DND-41 (cell line): ENCODE measurements around the gene KRT27.

Experiments used
- ATAC-seq: fragments of 200-7000 bp; cut with Tn5 transposase; 3 replicates; pipeline ENCODE4 v1.9.1; 2021; ENCODE audit warnings: low read depth; ENCODE audit not compliant: insufficient read depth
- DNase-seq: peaks from one replicate; pipeline ENCODE4 v3.0.0-alpha.2; 2020
- H2AFZ ChIP-seq: 2 replicates; pipeline ENCODE4 v1.6.0; 2012; ENCODE audit warnings: low read depth, low read length
- H3K27ac ChIP-seq: 2 replicates; pipeline ENCODE4 v1.5.1; 2012; ENCODE audit warnings: low read length, inconsistent platforms
- H3K27me3 ChIP-seq: fragments of 200-600 bp; sonication (generic); 2 replicates; pipeline ENCODE4 v1.6.0; 2012; ENCODE audit warnings: low read length, mild to moderate bottlenecking, inconsistent platforms; ENCODE audit not compliant: insufficient read depth, poor library complexity
- H3K36me3 ChIP-seq: 2 replicates; pipeline ENCODE4 v1.5.1; 2012; ENCODE audit warnings: low read length, inconsistent platforms; ENCODE audit not compliant: insufficient read depth
- H3K4me1 ChIP-seq: 2 replicates; pipeline ENCODE4 v1.5.1; 2012; ENCODE audit warnings: mild to moderate bottlenecking, low read length; ENCODE audit not compliant: insufficient read depth
- H3K4me2 ChIP-seq: 2 replicates; pipeline ENCODE4 v1.6.0; 2012; ENCODE audit warnings: mild to moderate bottlenecking, moderate library complexity, low read length, inconsistent platforms; ENCODE audit not compliant: insufficient read depth
- H3K4me3 ChIP-seq, 2 experiments: fragments of 200-600 bp in 1 of 2; shearing (Covaris generic) in 1 of 2; 2 replicates each; pipeline ENCODE4 v1.5.1; 2012 to 2016; ENCODE audit warnings: inconsistent platforms in 2 of 2, low read length in 2 of 2, mild to moderate bottlenecking in 2 of 2, low read depth in 1 of 2, moderate library complexity in 1 of 2
- H3K79me2 ChIP-seq: 2 replicates; pipeline ENCODE4 v1.6.0; 2012; ENCODE audit warnings: low read length, inconsistent platforms; ENCODE audit not compliant: insufficient read depth
- H3K9ac ChIP-seq: 2 replicates; pipeline ENCODE4 v1.6.0; 2012; ENCODE audit warnings: low read depth, mild to moderate bottlenecking, inconsistent platforms, low read length, moderate library complexity
- H3K9me3 ChIP-seq: 2 replicates; pipeline ENCODE4 v1.5.1; 2012; ENCODE audit warnings: low read length, moderate library complexity, mild to moderate bottlenecking, inconsistent platforms; ENCODE audit not compliant: insufficient read depth, severe bottlenecking
- H4K20me1 ChIP-seq: 2 replicates; pipeline ENCODE4 v1.6.0; 2012; ENCODE audit warnings: low read length; ENCODE audit not compliant: insufficient read depth
- EZH2 ChIP-seq: IDR thresholded peaks from 3 replicates; pipeline ENCODE4 v1.6.1; 2012; ENCODE audit warnings: borderline replicate concordance, low read depth, mild to moderate bottlenecking, moderate library complexity, low read length, inconsistent platforms; ENCODE audit not compliant: severe bottlenecking
- TF ChIP-seq, protein P1 (sequence below): IDR thresholded peaks from 2 replicates; pipeline ENCODE4 v1.5.1; 2012; ENCODE audit warnings: borderline replicate concordance, low read length, moderate library complexity, mild to moderate bottlenecking; ENCODE audit not compliant: poor library complexity, severe bottlenecking; ENCODE audit errors: extremely low read depth

KRT27 gene

GRCh38 chr17:40735016-40735415, 47.3 kb downstream of the KRT27 start:
- Histone ChIP-seq H3K9ac (no peak overlapping the region), H3K9me3 (no peaks in the 10 kb centered on the region), H4K20me1 (no peaks in the 10 kb centered on the region), H3K27ac (no peak overlapping the region), H3K27me3 (peaks cover 40% of the 10 kb centered on the region), H3K4me2 (no peak overlapping the region), H3K4me1 (no peaks in the 10 kb centered on the region), H3K36me3 (no peaks in the 10 kb centered on the region), H3K79me2 (no peaks in the 10 kb centered on the region), H3K4me3 (no peak overlapping the region), H2AFZ (no peak overlapping the region)
- TF ChIP-seq, protein P1, sequence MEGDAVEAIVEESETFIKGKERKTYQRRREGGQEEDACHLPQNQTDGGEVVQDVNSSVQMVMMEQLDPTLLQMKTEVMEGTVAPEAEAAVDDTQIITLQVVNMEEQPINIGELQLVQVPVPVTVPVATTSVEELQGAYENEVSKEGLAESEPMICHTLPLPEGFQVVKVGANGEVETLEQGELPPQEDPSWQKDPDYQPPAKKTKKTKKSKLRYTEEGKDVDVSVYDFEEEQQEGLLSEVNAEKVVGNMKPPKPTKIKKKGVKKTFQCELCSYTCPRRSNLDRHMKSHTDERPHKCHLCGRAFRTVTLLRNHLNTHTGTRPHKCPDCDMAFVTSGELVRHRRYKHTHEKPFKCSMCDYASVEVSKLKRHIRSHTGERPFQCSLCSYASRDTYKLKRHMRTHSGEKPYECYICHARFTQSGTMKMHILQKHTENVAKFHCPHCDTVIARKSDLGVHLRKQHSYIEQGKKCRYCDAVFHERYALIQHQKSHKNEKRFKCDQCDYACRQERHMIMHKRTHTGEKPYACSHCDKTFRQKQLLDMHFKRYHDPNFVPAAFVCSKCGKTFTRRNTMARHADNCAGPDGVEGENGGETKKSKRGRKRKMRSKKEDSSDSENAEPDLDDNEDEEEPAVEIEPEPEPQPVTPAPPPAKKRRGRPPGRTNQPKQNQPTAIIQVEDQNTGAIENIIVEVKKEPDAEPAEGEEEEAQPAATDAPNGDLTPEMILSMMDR: no peak
- no peak for TF ChIP-seq EZH2
- no peak for ATAC-seq
- no peak for DNase-seq

- no peaks in the 10 kb centered on the region for H3K9me3 ChIP-seq
- no peaks in the 10 kb centered on the region for H3K4me1 ChIP-seq
- DNase-seq (no peak), ATAC-seq (no peak)
- H3K79me2 ChIP-seq: no peaks in the 10 kb centered on the region
- H3K36me3 ChIP-seq: no peaks in the 10 kb centered on the region
- no peak overlapping the region for H2AFZ ChIP-seq
- H3K27me3 ChIP-seq: peaks cover 38% of the 10 kb centered on the region
- H3K27ac ChIP-seq: no peak overlapping the region
- no peak for TF ChIP-seq EZH2
- TF ChIP-seq, protein P1: no peak
- no peaks in the 10 kb centered on the region for H4K20me1 ChIP-seq
- no peak overlapping the region for H3K4me3 ChIP-seq
- no peak overlapping the region for H3K4me2 ChIP-seq
- H3K9ac ChIP-seq: no peak overlapping the region
Measured at GRCh38 chr17:40734018-40734417, 48.3 kb downstream of the KRT27 start.

GRCh38 chr17:40730970-40731369, 51.4 kb downstream of the KRT27 start:
- Histone ChIP-seq H3K79me2 (no peaks in the 10 kb centered on the region), H4K20me1 (no peaks in the 10 kb centered on the region), H3K27me3 (peaks cover 29% of the 10 kb centered on the region), H2AFZ (no peak overlapping the region), H3K9me3 (no peaks in the 10 kb centered on the region), H3K4me1 (no peaks in the 10 kb centered on the region), H3K27ac (no peak overlapping the region), H3K4me3 (no peak overlapping the region), H3K4me2 (no peak overlapping the region), H3K9ac (no peak overlapping the region), H3K36me3 (no peaks in the 10 kb centered on the region)
- no peak for DNase-seq
- no peak for ATAC-seq
- no peak for TF ChIP-seq EZH2
- TF ChIP-seq, protein P1: no peak
